HG03354 (cell line): ENCODE measurements around the gene CD4.

Experiments
- ATAC-seq: cut with Tn5 transposase; IDR thresholded peaks from one replicate; pipeline ENCODE4 v1.9.1; 2021; ENCODE audit warnings: mild to moderate bottlenecking; ENCODE audit not compliant: unreplicated experiment, poor library complexity, severe bottlenecking

The CD4 gene

GRCh38 chr12:6775185-6776174 lies 13.8 kb upstream of the CD4 start:
- no peak for ATAC-seq

- ATAC-seq: no peak
These were observed 11.9 kb upstream of the CD4 start for GRCh38 chr12:6777386-6777785.

- peak; percentile 4 for ATAC-seq
These were observed 11.1 kb upstream of the CD4 start for GRCh38 chr12:6778217-6778573.

- ATAC-seq: peak; percentile 84
These were observed 10.5 kb upstream of the CD4 start for GRCh38 chr12:6778574-6779550.

GRCh38 chr12:6779708-6780432 lies 9.5 kb upstream of the CD4 start:
- ATAC-seq: no peak

- ATAC-seq: no peak
These were observed 8.8 kb upstream of the CD4 start for GRCh38 chr12:6780573-6780972.

GRCh38 chr12:6782119-6782518 lies 7.2 kb upstream of the CD4 start:
- no peak for ATAC-seq

GRCh38 chr12:6782850-6783566 lies 6.3 kb upstream of the CD4 start:
- ATAC-seq: no peak

- no peak for ATAC-seq
These were observed 5.5 kb upstream of the CD4 start for GRCh38 chr12:6783828-6784227.

GRCh38 chr12:6784296-6784695 lies 5.0 kb upstream of the CD4 start:
- ATAC-seq: no peak

- ATAC-seq: no peak
These were observed 4.6 kb upstream of the CD4 start for GRCh38 chr12:6784761-6785160.

- ATAC-seq: no peak
These were observed 2.8 kb upstream of the CD4 start for GRCh38 chr12:6786416-6787094.

GRCh38 chr12:6787309-6787708 lies 2.0 kb upstream of the CD4 start:
- ATAC-seq: no peak

GRCh38 chr12:6790496-6791150 lies 1.3 kb downstream of the CD4 start:
- ATAC-seq: no peak

- ATAC-seq: no peak
These were observed 2.7 kb downstream of the CD4 start for GRCh38 chr12:6791931-6792520.

- no peak for ATAC-seq
These were observed 3.3 kb downstream of the CD4 start for GRCh38 chr12:6792522-6793201.

GRCh38 chr12:6795088-6795487 lies 5.8 kb downstream of the CD4 start:
- ATAC-seq: no peak
